Sciatic nerve (tissue), 2 donors: ENCODE data around the gene HNRNPA0. TPM values are rescaled to one million over a fixed set of nuclear protein-coding genes. Genes with fewer than 3 reads are reported as not detected.
"Not testable (repeated sequence)": the region's sequence is repeated elsewhere in the genome, so short reads cannot be mapped to it uniquely, and the experiment has no call there.

Experiments used
- ATAC-seq: fragments of 200-7000 bp; cut with Tn5 transposase; one replicate; pipeline ENCODE4 v1.9.1; 2020; ENCODE audit warnings: mild to moderate bottlenecking, moderate library complexity
- DNase-seq: peaks from one replicate; pipeline ENCODE4 v3.0.0-alpha.2; 2020; ENCODE audit warnings: low spot score
- intact Hi-C: fragments of 100-400 bp; cut with DNase I; formaldehyde crosslinking; loops from one replicate; pipeline ENCODE4 v1.14.2; 2022
- total RNA-seq: library from RNA; stranded (reverse); fragmentation: NEBNext Ultra II Directional; extraction: Animal tissue kit (Norgen Biotek cat#: 25700); gene quantifications from one replicate; pipeline ENCODE4 v1.2.1, GENCODE V29; 2021
- donor health status: DM: no; HTN: no; CAD: no.
- donor health status: DM: no; HTN: no; CAD: no.

The HNRNPA0 gene
- 24.6 TPM for total RNA-seq

GRCh38 chr5:137754188-137754960 is at the start of gene HNRNPA0:
TSS of gene HNRNPA0 (minus strand) at chr5:137754363. CDS start at chr5:137754066, 297 bp downstream.
- DNase-seq (peak; percentile 99), ATAC-seq (peak; percentile 98)
- intact Hi-C loops, result no loop called here

DNA sequence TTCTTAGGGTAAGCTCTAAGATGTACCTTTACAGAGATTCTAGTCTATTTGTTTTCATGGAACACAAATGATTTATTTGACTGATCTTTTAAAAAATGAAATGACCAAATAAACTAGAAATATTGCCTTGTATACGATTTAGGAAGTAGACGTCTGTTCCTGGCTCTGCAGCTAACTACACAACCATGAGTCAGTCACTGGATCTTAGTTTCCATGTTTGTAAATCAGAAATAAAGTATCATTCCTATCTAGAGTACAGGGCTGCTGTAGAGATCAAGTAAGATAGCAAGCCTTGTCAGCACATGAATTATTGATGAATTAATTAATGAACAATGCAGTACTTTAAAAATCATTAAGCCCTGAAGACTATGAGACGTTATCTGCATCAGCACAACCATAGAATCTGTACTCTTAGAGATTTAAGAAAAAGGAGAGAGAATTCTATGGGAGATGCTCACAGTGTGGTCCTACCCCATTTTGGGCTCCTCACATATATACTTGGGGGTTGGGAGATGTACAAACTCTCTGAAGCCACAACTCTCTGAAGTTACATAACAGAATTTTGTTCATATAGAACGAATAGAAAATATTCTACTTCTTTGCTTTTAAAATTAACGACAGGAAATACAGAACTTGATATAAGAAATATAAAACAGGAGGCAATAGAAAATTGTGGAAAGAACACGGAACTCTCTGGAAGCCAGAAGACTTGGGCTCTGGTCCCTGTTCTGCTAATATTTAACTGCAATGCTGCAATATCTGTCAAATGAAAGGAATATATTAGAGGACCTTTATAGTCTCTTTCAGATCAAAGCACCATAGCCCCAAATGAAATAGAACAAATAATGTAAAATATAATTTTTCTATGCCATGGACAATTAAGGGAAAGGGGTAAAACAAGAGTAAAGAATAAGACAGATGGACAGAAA is 48.4 kb upstream of the HNRNPA0 start:
- ATAC-seq (no peak), DNase-seq (no peak)
- intact Hi-C loops, result no loop called here

GRCh38 chr5:137800700-137801411 is 46.7 kb upstream of the HNRNPA0 start:
- no peak for ATAC-seq
- intact Hi-C loops, result no loop called here
- DNase-seq, result no peak

GRCh38 chr5:137796279-137796678 is 42.1 kb upstream of the HNRNPA0 start:
- no peak for DNase-seq
- intact Hi-C loops, result no loop called here
- ATAC-seq, result no peak

- DNase-seq (no peak), ATAC-seq (no peak)
- intact Hi-C loops, result no loop called here
Measured at GRCh38 chr5:137794863-137795262, 40.7 kb upstream of the HNRNPA0 start.

DNA sequence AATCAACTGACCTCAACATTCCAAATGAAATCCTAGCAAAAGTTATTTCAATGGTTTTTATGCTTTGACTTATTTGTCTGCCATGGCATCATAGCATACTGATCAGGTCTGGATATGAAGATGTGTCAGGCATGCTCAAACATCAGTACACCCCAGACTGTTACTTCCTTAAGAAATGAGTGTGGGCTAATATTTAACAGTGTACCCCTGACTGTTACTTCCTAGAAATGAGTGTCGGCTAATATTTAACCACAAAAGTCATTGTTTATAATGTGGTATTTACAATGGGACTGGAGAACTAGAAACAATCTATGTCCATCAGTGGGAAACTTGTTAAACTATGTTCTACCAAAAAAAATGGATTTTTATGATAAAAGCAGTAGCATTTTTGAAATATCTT is 38.1 kb upstream of the HNRNPA0 start:
- ATAC-seq, result no peak
- intact Hi-C loops, result no loop called here

DNA sequence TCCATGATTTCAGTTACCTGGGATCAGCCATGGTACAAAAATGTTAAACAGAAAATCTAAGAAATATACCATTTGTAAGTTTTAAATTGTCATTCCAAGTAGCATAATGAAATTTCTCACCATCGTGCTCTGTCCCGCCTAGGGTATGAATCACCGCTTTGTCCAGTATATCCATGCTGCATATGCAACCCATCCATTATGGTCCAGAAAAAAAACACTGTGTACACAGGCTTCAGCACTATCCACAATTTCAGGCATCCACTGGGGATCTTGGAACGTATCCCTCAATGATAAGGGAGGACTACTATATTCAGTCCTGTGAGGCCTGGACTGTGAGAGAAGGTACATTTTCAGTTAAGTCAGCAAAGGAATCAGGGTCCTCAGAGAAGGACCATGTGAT is 37.6 kb upstream of the HNRNPA0 start:
- DNase-seq (no peak), ATAC-seq (no peak)
- intact Hi-C loops, result no loop called here

More for the DNA sequence above, 38.1 kb upstream of the HNRNPA0 start:
- no peak for DNase-seq

GRCh38 chr5:137791387-137791786 is 37.2 kb upstream of the HNRNPA0 start:
- DNase-seq (no peak), ATAC-seq (no peak)
- intact Hi-C loops, result no loop called here

DNA sequence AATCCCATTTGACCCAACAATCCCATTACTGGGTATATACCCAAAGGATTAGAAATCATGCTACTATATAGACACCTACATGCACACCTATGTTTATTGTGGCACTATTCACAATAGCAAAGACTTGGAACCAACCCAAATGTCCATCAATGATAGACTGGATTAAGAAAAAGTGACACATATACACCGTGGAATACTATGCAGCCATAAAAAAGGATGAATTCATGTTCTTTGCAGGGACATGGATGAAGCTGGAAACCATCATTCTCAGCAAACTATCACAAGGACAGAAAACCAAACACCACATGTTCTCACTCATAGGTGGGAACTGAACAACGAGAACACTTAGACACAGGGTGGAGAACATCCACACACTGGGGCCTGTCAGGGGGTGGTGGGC is 34.4 kb upstream of the HNRNPA0 start:
- not testable (repeated sequence) for DNase-seq, ATAC-seq
- intact Hi-C loops, result loop anchor here (10.0 kb wide), 1 partner anchor 346 kb away; the partner anchor contains the start of gene NME5

GRCh38 chr5:137782984-137783536 is 28.9 kb upstream of the HNRNPA0 start:
- ATAC-seq (no peak), DNase-seq (no peak)
- intact Hi-C loops, result loop anchor here (10.0 kb wide), 1 partner anchor 352 kb away; the partner anchor contains the start of gene NME5

- no peak for ATAC-seq
- no peak for DNase-seq
- intact Hi-C loops, result loop anchor here (10.0 kb wide), 1 partner anchor 353 kb away; the partner anchor contains the start of gene NME5
Measured at GRCh38 chr5:137782055-137782454, 27.9 kb upstream of the HNRNPA0 start.

DNA sequence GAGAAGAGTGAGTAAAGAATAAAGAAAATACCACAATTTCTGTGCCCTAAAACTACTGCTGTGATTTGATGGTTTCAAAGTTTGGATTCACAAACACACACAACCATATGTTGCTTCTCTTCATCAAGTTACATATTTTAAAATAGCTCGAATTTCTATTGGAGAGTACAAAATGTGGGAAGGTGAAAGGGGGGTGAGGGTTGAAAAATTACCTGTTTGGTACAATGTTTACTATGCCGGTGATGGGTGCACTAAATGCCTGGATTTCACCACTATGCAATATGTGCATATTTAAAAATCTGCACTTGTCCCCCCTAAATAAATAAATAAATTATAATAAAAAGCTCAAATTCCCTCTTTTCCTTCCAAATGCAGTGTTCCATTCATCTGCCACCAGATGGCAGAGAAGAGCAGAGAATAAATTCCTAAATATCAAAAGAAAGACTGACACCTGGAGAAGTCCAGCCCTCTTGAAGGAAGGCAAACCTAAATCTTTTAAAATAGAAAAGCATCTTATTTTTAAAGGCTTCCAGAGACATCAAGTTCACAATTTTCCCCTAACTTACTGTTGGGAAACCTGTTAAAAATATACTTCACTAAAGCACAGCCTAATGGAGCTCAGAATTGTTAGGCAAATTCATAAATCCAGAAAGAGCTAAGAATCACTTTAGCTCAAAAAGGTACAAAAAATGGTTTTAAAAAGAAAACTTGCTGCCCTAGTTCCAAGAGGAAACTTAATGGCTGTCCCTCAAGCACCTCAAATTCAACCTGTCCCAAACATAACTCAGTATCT is 24.8 kb upstream of the HNRNPA0 start:
- intact Hi-C loops, result no loop called here
- DNase-seq, result no peak
- no peak for ATAC-seq

DNA sequence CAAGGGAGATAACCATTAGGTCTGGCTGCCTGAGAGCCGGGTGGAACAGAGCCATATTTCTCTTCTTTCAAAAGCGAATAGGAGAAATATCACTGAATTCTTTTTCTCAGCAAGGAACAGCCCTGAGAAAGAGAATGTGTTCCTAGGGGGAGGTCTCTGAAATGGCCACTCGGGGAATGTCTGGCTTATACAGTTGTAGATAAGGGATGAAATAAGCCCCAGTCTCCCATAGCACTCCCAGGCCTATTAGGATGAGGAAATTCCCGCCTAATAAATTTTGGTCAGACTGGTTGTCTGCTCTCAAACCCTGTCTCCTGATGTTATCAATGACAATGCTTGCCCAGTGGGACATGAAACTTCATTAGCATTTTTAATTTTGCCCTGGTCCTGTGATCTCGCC is 13.8 kb upstream of the HNRNPA0 start:
- ATAC-seq, intact Hi-C loops, DNase-seq: not testable (repeated sequence)

DNA sequence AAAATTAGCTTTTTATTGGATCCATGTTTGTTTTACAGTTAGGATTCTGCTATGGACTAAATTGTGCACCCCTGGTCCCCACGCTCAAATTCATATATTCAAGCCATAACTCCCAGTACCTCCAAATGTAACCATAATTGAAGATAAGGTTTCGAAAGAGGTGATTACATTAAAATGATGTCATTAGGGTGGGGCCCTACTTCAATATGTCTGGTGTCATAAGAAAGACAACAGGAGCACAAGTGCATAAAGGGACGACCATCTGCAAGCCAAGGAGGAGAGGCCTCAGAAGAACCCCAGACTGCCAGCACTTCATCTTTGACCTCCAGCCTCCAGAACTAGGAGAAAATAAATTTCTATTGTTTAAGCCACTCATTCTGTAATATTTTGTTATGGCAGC is 7.4 kb upstream of the HNRNPA0 start:
- DNase-seq, result no peak
- intact Hi-C loops, result no loop called here
- no peak for ATAC-seq

DNA sequence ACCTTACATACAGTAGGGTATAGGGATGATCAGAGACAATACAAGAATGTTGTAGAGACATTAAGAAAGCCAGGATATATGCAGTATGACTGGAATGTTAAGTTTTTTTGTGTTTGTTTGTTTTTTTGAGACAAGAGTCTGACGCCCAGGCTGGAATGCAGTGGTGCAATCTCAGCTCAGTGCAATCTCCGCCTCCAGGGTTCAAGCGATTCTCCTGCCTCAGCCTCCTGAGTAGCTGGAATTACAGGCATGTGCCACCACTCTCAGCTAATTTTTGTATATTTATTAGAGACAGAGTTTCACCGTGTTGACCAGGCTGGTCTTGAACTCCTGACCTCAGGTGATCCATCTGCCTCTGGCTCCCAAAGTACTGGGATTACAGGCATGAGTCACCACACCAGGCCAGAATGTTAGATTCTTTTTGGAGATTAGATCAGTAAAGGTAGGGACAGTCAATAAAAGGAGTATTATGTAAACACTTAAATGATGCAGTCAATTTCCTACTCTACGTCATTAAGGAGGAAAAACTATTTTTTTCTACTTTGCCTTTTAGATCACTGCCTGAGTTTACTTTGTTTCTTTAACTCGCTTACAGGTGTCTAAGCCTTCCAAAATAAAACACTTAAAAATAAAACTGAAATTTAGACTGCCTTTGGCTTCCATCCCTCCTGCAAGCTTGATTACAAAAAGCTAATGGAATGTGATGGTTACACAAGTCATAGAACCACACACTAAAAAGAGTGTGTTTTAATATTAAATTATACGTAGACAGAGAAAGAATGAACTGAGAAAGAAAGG is 6.8 kb upstream of the HNRNPA0 start:
- intact Hi-C loops, result no loop called here
- no peak for DNase-seq
- no peak for ATAC-seq

GRCh38 chr5:137760294-137760693 is 6.1 kb upstream of the HNRNPA0 start:
- ATAC-seq (no peak), DNase-seq (no peak)
- intact Hi-C loops, result no loop called here

DNA sequence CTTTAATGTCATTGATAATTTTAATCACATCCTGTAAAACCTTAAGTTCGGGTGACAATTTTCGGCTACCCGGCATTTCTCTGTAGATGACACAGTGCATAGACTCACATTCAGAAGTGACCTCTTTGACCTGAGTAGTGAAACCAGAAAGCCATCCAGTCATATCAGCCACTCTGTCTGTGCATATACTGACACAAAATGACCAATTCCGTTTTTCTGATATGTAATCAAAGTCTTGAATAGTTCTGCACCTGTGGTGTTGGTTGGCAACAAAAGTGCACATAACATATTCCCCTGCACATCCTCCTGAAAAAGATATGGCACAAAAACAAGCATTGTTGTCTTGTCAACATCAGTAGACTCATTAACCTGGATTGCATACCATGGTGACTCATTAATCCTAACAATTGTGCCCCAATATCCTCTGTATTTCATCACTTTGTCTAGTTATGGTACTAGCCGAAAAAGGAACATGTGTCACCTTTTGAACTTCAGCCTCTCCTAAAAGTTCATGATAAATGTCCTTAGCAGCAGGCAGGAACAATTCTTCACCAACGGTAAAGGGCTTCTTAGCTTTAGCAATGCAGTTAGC is 4.6 kb upstream of the HNRNPA0 start:
- intact Hi-C loops, result no loop called here
- ATAC-seq (no peak), DNase-seq (no peak)
